T-helper 2 cell treated with Interferon-gamma antibody and Interleukin-4, amounts not matched to agents 100 ng/mL and 5 ng/mL, for 36 hours (primary cell): ENCODE results near the gene VCAM1. TPM values are rescaled to one million over a fixed set of nuclear protein-coding genes. Genes with fewer than 3 reads are reported as not detected.

Experiments used
- intact Hi-C: fragments of 100-400 bp; cut with micrococcal nuclease; formaldehyde crosslinking; loops from one replicate; pipeline ENCODE4 v1.15.1; 2023
- total RNA-seq: library from RNA; stranded (reverse); gene quantifications from 2 replicates; pipeline ENCODE4 v1.2.3, GENCODE V29; 2022

VCAM1 gene
- total RNA-seq, 1 donor from 2014 or later = not detected

- intact Hi-C loops = no loop called here
Observed at GRCh38 chr1:100721526-100722207, 2.1 kb downstream of the VCAM1 start.

GRCh38 chr1:100722221-100722620 lies 2.7 kb downstream of the VCAM1 start:
- intact Hi-C loops = no loop called here

- intact Hi-C loops = no loop called here
Observed at GRCh38 chr1:100724281-100724680, 4.7 kb downstream of the VCAM1 start.

GRCh38 chr1:100730130-100730529 lies 10.6 kb downstream of the VCAM1 start:
- intact Hi-C loops = no loop called here

- intact Hi-C loops = no loop called here
Observed at GRCh38 chr1:100731309-100731708, 11.8 kb downstream of the VCAM1 start.

GRCh38 chr1:100731758-100732157 lies 12.2 kb downstream of the VCAM1 start:
- intact Hi-C loops = no loop called here

GRCh38 chr1:100734676-100735075 lies 15.1 kb downstream of the VCAM1 start:
- intact Hi-C loops = no loop called here

- intact Hi-C loops = no loop called here
Observed at GRCh38 chr1:100735244-100735643, 15.7 kb downstream of the VCAM1 start.

GRCh38 chr1:100736324-100736723 lies 16.8 kb downstream of the VCAM1 start:
- intact Hi-C loops = no loop called here

GRCh38 chr1:100736746-100737145 lies 17.2 kb downstream of the VCAM1 start:
- intact Hi-C loops = no loop called here

GRCh38 chr1:100746542-100746932 lies 27.0 kb downstream of the VCAM1 start:
- intact Hi-C loops = no loop called here

- intact Hi-C loops = no loop called here
Observed at GRCh38 chr1:100747771-100748170, 28.2 kb downstream of the VCAM1 start.

- intact Hi-C loops = no loop called here
Observed at GRCh38 chr1:100750005-100750885, 30.7 kb downstream of the VCAM1 start.

GRCh38 chr1:100752791-100753190 lies 33.2 kb downstream of the VCAM1 start:
- intact Hi-C loops = no loop called here

- intact Hi-C loops = no loop called here
Observed at GRCh38 chr1:100757946-100758345, 38.4 kb downstream of the VCAM1 start.

GRCh38 chr1:100759188-100759587 lies 39.6 kb downstream of the VCAM1 start:
- intact Hi-C loops = no loop called here

GRCh38 chr1:100760511-100760910 lies 41.0 kb downstream of the VCAM1 start:
- intact Hi-C loops = no loop called here

GRCh38 chr1:100762461-100762860 lies 42.9 kb downstream of the VCAM1 start:
- intact Hi-C loops = no loop called here

GRCh38 chr1:100767176-100767890 lies 47.8 kb downstream of the VCAM1 start:
- intact Hi-C loops = no loop called here

- intact Hi-C loops = no loop called here
Observed at GRCh38 chr1:100769323-100769722, 49.8 kb downstream of the VCAM1 start.

- intact Hi-C loops = no loop called here
Observed at GRCh38 chr1:100769906-100770646, 50.5 kb downstream of the VCAM1 start.
